Epidermal melanocyte (primary cell): ENCODE measurements around the gene PLA2G2F.
"Not testable (repeated sequence)": the region's sequence is repeated elsewhere in the genome, so short reads cannot be mapped to it uniquely, and the experiment has no call there.

Experiments
- DNase-seq: peaks from one replicate; pipeline ENCODE4 v3.0.0; 2011; ENCODE audit warnings: low spot score; ENCODE audit not compliant: insufficient read length

PLA2G2F gene

GRCh38 chr1:20114021-20114648 is 25.0 kb upstream of the PLA2G2F start:
- DNase-seq, result no peak

DNA sequence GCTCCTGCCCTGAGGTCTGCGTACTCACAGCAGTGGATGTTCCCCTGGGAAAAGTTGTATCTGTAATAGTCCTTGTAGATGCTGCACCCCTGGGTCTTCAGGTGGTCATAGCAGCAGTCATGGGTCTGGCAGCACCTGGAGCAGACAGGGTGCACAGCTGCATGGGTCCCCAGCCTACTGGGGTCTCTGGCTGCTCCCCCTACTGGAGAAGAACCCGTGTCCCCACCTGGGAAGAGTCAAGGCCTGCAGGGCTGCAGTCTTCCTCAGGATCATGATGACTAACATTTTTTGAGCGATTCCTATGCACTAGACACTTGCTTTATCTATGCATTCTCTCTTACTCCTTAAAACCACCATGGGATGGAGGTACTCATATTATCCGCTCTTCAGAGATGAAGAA is 23.6 kb upstream of the PLA2G2F start:
- no peak for DNase-seq

- DNase-seq, result no peak
Observed at GRCh38 chr1:20115916-20116315, 23.2 kb upstream of the PLA2G2F start.

DNA sequence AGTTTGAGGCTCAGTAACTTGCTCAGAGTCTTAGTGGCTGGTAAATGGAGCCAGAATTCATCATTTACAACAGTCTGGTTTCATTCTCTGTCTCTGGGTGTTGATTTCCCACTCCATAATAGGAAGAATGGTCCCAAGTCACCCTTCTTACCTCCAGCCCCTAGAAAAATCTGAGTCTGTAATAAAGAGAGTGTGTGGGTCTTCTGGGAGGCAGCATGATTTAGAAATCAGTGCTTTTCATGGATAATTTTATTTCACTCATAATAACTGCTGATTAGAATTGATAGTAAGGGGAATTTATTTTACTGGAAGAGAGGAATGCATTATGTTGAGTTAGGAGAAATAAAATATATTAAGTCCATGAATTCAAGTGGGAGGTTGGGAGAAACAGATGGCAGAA is 21.9 kb upstream of the PLA2G2F start:
- DNase-seq, result no peak

- no peak for DNase-seq
Observed at GRCh38 chr1:20119347-20119746, 19.8 kb upstream of the PLA2G2F start, which contains the start of gene PLA2G2D. TSS of gene PLA2G2D (minus strand) at chr1:20119536. CDS start at chr1:20119498, 38 bp downstream.

GRCh38 chr1:20120796-20121195 is 18.3 kb upstream of the PLA2G2F start:
- no peak for DNase-seq

DNA sequence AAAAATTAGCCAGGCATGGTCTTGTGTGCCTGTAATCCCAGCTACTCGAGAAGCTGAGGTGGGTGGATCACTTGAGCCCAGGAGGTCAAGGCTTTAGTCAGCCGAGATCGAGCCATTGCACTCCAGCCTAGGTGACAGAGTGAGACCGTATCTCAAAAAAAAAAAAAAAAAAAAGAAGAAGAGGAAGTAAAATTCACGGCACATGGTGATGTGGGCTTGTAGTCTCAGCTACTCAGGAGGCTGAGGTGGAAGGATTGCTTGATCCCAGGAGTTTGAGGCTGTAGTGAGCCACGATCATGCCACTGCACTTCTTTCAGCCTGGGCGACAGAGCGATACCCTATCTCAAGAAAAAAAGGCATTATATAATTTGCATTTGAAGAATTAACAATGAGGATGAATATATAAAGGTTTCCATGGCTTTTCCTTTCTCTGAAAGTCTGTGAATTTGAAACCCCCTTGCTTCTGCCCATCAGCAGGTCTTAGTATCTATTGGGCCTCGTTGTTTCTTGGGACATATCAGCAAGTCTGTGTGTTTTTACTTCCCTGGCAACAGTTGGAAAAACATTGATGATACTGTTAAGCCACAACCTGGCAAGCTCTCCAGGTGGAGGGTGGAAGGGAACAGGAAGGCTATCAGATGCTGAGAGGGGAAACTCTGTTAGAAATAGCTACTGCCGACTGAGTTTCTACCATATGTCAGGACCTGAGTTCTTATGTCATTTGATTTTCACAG is 15.2 kb upstream of the PLA2G2F start:
- no peak for DNase-seq

GRCh38 chr1:20124456-20125057 is 14.6 kb upstream of the PLA2G2F start:
- DNase-seq, result no peak

DNA sequence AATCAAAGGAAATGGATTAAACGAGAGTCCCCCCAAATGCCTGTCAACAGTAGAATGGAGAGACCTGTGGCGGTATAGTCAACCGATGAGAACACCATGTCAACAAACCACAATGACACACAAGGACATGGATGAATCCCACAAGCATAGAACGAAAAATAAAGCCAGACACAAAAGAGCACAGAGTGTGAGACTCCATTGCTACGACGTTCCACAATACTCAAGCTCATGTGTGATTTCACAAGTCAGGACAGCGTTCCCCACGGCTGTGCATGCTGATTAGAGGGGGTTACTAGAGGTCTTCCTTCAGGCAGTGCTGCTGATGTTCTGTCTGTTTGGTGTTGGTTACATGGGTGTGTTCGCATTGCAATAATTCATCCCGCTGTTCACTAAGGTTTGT is 14.0 kb upstream of the PLA2G2F start:
- no peak for DNase-seq

DNA sequence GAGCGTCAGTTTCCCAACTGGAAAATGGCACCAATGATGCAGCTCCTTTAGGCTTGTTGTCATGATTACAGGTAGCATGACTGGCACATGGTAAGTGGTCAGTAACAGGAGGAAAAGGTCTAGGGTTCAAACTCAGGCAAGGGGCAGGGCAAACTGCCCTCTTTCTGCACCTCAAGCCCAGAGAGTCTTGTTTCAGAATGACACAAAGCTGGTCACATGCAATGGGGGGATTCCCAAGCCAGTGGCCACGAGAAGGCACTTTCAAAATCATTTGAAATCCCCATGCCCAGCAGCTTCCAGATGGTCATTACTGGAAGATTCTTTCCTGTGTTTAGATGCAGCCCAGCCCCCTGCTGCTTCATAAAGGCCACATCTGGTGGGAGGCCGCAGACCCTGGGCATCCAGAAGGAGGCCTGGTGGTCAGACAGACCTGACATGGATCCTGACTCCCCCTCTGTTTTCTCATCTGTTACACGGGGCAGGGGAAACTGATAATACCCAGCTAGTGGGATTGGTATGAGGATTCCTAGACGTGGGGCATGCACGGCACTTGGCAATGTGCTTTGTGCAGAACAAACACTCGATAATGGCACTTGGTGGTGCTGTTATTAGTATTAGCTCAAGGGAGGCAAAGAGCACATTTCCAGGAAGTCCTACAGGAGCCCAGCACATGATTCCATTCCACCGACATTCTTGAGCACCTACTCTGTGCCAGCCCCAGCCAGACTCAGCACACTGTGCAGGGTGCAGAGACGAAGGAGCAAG is 12.9 kb upstream of the PLA2G2F start:
- no peak for DNase-seq

DNA sequence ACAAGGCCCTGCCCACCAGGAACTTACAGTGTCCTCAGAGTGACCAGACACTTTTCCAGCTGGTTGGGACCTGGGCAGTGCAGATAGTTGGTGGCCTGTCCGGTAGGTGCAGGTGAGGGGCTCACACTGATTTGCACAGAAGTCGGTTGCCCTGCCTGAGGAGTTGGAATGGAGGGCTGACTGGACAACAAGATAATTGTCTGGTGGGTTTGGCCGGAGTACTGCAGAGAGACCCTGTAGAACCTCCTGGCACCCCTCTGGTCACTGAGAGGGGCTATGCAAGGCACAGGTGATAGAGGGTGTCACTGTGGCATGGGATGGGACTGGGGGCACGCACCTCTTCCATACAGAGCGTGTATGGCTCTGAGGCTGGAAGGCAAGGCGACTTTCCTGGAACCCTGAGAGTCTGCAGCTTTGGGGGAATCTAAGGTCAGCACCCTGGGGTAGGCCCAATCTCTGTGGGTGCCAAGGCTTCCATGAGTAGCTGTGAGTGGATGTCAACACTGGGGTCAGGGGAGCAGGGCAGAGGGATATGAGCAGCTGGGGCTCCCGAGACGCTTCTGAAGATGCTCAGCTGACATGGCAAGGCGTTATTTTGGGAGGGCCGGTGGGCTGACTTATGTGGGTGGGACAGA is 12.2 kb upstream of the PLA2G2F start:
- DNase-seq, result no peak

- DNase-seq, result not testable (repeated sequence)
Observed at GRCh38 chr1:20130518-20130917, 8.6 kb upstream of the PLA2G2F start.

DNA sequence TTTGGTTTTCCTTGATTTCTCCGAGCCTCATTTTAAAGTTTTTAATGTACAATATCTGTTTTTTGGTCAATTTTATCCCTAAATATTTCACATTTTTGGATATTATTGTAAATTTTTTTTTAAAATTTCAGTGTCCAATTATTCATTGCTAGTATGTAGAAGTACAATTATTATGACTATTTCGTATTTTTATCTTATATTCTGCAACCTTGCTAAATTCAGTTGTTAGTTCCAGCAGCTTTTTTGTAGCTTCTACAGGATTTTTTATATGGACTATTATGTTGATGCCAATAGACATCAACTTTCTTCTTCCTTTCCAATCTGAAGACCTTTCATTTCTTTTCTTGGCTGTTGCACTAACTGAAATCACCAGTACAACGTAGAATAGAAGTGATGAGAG is 4.1 kb upstream of the PLA2G2F start:
- DNase-seq, result no peak

DNA sequence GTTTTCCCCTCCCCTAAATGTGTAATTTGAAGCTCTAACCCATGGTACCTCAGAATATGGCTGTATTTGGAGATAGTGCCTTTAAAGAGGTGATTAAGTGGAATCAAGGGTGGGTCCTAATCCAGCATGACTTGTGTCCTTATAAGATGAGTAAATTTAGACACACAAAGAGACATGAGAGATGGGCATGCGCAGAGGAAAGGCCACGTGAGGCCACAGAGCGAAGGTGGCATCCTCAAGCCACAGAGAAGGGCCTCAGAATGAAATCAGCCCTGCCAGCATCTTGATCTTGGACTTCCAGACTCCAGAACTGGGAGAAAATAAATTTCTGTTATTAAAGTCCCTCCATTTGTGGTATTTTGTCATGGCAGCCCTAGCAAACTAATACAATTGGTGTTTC is 2.9 kb upstream of the PLA2G2F start:
- DNase-seq, result no peak

DNA sequence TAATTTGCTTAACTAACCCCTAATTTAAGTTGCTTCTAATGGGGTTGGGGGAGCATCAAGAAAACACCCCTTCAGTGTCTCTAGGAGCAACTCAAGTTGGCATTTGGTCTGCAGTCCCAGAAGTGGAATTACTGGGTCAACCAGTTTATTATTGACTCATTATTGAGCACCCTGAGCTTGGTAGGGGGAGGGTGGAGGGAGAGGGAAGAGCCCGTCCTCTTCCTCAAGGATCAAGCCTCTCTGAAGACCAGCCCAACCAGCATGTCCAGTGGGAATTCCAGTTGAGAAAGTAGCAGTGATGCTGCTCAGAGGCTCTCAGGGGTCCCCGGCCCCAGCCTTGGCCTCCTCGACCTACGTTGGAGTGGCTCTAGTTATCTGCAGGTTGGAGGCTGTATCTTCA is 2.1 kb upstream of the PLA2G2F start:
- DNase-seq, result no peak

DNA sequence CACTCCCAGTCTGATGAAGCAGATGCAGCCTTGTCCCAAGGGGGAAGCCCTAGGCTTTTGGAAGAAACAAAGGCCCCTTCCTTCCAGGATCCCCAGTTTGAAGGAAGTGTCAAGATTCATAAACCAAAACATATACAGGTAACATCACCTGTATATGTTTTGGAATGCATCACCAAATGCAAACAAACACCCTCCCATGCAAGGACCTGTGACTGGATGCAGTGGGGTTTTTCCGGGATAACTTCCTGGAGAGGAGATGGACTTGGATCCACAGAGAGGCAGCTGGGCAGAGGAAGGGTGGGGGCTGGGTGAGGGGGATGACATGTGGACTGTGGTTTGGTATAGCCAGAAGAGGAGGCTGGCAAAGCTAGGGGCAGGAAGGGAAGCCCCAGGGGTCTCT is 1.5 kb upstream of the PLA2G2F start:
- no peak for DNase-seq

DNA sequence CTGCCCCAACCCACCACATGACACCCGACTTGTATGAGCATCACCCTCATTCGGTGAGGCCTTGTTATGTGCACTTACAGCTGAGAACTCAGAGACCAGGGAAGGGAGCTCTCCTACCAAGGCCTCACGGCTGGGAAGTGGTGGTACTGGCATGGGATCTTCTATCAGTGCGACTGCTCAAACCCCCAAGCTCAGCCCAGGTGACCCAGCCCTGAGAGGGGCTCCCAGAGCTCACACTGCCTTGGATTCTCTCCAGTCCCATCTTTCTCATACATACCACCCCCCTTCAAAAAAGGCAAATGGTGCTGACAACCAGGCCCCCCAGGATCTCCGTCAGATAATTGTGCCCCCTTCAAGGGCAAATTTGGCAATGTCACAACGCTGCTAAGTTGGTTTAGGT is 777 bp upstream of the PLA2G2F start:
- no peak for DNase-seq

DNA sequence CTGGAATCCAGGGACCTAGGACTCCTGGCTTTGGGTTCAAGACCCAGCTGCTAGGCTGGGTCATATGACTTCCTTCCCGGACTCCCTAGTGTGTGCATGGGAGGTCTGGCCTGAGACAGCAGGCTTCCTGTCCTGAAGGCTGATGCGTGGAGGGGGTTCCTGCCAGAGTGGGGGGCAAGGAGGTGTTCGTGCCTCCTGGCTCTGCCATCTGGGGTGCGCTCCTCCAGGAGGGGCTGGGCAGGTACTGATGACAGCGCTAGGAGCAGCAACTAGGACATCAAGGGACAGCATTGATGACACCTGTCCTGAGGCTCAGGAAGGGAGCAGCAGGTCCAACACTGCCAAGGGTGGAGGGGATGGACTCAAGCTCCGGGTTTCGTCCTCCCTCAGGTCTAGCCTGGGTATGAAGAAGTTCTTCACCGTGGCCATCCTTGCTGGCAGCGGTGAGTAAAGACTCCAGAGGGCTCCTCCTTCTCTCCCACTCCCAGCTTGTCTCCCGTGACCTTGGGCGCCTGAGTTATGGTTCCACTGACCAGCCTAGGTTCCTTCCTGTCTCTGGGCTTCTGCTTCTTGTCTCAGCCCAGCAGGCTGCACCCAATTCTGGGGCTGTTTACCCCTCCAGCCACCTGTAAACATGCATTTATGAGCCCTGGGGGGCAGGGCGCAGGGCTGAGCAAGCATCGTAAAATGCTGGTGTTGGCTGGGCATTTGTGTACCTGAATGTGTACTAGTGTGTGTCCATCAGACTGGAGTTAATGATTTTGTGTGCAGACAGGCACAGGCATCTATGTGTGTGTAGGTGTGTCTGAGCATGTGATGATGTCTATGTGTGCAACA is 871 bp downstream of the PLA2G2F start:
- DNase-seq, result no peak

DNA sequence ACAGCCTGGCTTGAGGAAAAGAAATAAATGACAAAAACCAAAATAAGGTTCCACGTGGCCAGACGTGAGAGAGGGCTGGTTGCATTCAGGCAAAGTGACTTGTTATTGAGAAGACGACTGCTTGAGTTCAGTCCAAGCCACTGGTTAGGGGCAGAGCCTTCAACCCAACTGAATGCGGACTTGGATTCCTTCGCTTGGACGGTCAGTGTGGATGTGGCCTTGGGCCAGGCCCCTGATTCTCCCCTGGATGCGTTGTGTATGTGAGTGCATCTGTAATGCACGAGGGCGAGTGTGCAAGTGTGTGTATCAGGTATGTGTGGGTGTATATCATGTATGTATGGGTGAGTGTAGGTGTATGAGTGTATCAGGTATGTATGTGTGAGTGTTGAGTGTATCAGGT is 1.9 kb downstream of the PLA2G2F start:
- DNase-seq, result no peak

GRCh38 chr1:20141466-20141865 is 2.3 kb downstream of the PLA2G2F start:
- no peak for DNase-seq
